A549 (cell line): ENCODE data around the gene LRRC59.

Experiments used
- CEBPB ChIP-seq, 2 experiments: fragments of >200 bp in 1 of 2; sonication (Bioruptor Twin) in 1 of 2; formaldehyde crosslinking in 1 of 2; IDR thresholded peaks; 2 replicates each; pipeline ENCODE4 v1.6.1; 2012 to 2016
- CHD2 ChIP-seq: fragments of 150-350 bp; IDR thresholded peaks from 2 replicates; pipeline ENCODE4 v1.6.1; 2014; ENCODE audit warnings: low read length; ENCODE audit not compliant: partially characterized antibody
- CHD4 ChIP-seq: fragments of 200-600 bp; sonication (generic); IDR thresholded peaks from 2 replicates; pipeline ENCODE4 v1.6.1; 2016; ENCODE audit warnings: antibody characterized with exemption, mild to moderate bottlenecking, borderline replicate concordance
- CTCF ChIP-seq: fragments of >200 bp; sonication (Bioruptor Twin); formaldehyde crosslinking; IDR thresholded peaks from 3 replicates; pipeline ENCODE4 v1.5.1; 2016
- EP300 ChIP-seq, 2 experiments: fragments of >200 bp; sonication (Bioruptor Twin); formaldehyde crosslinking; IDR thresholded peaks; 2 replicates in 1 of 2; 3 replicates in 1 of 2; pipeline ENCODE4 v1.6.1; 2016 to 2017
- HDAC2 ChIP-seq: fragments of 200-600 bp; sonication (generic); IDR thresholded peaks from 2 replicates; pipeline ENCODE4 v1.6.1; 2016
- HOXA7 ChIP-seq: fragments of 250-450 bp; sonication (Bioruptor Pico); IDR thresholded peaks from 2 replicates; pipeline ENCODE4 v1.5.0; 2020; ENCODE audit warnings: mild to moderate bottlenecking, moderate library complexity
- MAX ChIP-seq: IDR thresholded peaks from 2 replicates; pipeline ENCODE4 v1.6.1; 2012
- POLR2A ChIP-seq: IDR thresholded peaks from 2 replicates; pipeline ENCODE4 v1.6.1; 2012; ENCODE audit warnings: mild to moderate bottlenecking, low read length
- REST ChIP-seq: fragments of 200-600 bp; sonication (generic); IDR thresholded peaks from 2 replicates; pipeline ENCODE4 v1.6.1; 2016; ENCODE audit warnings: antibody characterized with exemption, mild to moderate bottlenecking, moderate library complexity
- ZNF302 ChIP-seq: fragments of 250-450 bp; sonication (Bioruptor Pico); IDR thresholded peaks from 2 replicates; pipeline ENCODE4 v1.9.0; 2021; ENCODE audit warnings: inconsistent platforms, mild to moderate bottlenecking, moderate library complexity

- TF ChIP-seq CTCF (no peak), HOXA7 (CRISPR knock-in tag) (no peak), POLR2A (no peak), CHD2 (no peak), CEBPB (IDR thresholded peaks at IDR 0.05) (no peak), CHD4 (no peak), REST (no peak), EP300 (IDR thresholded peaks at IDR 0.05) (no peak), HDAC2 (no peak), MAX (no peak), ZNF302 (CRISPR knock-in tag) (no peak)
Observed at GRCh38 chr17:50424246-50424995, 27.1 kb upstream of the LRRC59 start.
